SK-N-SH (cell line): Measurements from ENCODE around the gene MYOM3. TPM values are rescaled to one million over a fixed set of nuclear protein-coding genes. Genes with fewer than 3 reads are reported as not detected.

Experiments
- CTCF ChIA-PET: fragments of 300-600, 350-600 bp; formaldehyde crosslinking; extraction: SDS; loops from one replicate; lab custom pipeline; 2021; lab: Yijun Ruan, JAX
- POLR2A ChIA-PET: fragments of 350-600 bp; sonication (Branson Sonifier 250); formaldehyde crosslinking; extraction: SDS; loops from one replicate; lab custom pipeline; 2020; ENCODE audit warnings: antibody characterized with exemption, inconsistent platforms; lab: Yijun Ruan, JAX
- DNase-seq: peaks from one replicate; pipeline ENCODE4 v3.0.0; 2012
- H2AFZ ChIP-seq: fragments of 200-600 bp; sonication (generic); 2 replicates; pipeline ENCODE4 v1.8.1; 2016; ENCODE audit warnings: antibody characterized with exemption, mild to moderate bottlenecking, low read depth
- H3F3A ChIP-seq: fragments of 200-600 bp; sonication (generic); replicated peaks from 2 replicates; pipeline ENCODE3; 2016; ENCODE audit warnings: antibody characterized with exemption, mild to moderate bottlenecking; ENCODE audit not compliant: insufficient read depth
- H3K27ac ChIP-seq, 2 experiments: fragments of 200-500 bp in 1 of 2; fragments of 200-600 bp in 1 of 2; sonication (Bioruptor generic) in 1 of 2; sonication (generic), shearing (Covaris generic) in 1 of 2; 2 replicates each; pipeline versions ENCODE4 v1.5.1 to v1.6.1; 2014 to 2016; ENCODE audit warnings: low read depth in 2 of 2, inconsistent platforms in 1 of 2, low read length in 1 of 2, mild to moderate bottlenecking in 1 of 2, mixed read lengths in 1 of 2
- H3K27me3 ChIP-seq: fragments of 200-600 bp; sonication (generic), shearing (Covaris generic); 2 replicates; pipeline ENCODE4 v1.6.1; 2016; ENCODE audit warnings: mixed run types; ENCODE audit not compliant: insufficient read depth
- H3K36me3 ChIP-seq, 2 experiments: fragments of 200-500 bp in 1 of 2; fragments of 200-600 bp in 1 of 2; sonication (Bioruptor generic) in 1 of 2; sonication (generic) in 1 of 2; replicated peaks in 1 of 2; 2 replicates each; pipeline versions ENCODE3 to v1.5.1; 2014 to 2016; ENCODE audit warnings: low read length in 1 of 2, mild to moderate bottlenecking in 1 of 2; ENCODE audit not compliant: insufficient read depth in 2 of 2, control insufficient read depth in 1 of 2
- H3K4me1 ChIP-seq, 2 experiments: fragments of 200-500 bp in 1 of 2; fragments of 200-600 bp in 1 of 2; sonication (Bioruptor generic) in 1 of 2; sonication (generic), shearing (Covaris generic) in 1 of 2; 2 replicates each; pipeline versions ENCODE4 v1.5.1 to v1.6.1; 2014 to 2016; ENCODE audit warnings: low read depth in 1 of 2, low read length in 1 of 2, mixed run types in 1 of 2; ENCODE audit not compliant: insufficient read depth in 2 of 2, control insufficient read depth in 1 of 2
- H3K4me2 ChIP-seq: fragments of 200-600 bp; sonication (generic), shearing (Covaris generic); 2 replicates; pipeline ENCODE4 v1.6.1; 2017; ENCODE audit warnings: mixed run types
- H3K4me3 ChIP-seq, 2 experiments: fragments of 200-500 bp in 1 of 2; fragments of 200-600 bp in 1 of 2; sonication (Bioruptor generic) in 1 of 2; sonication (generic), shearing (Covaris generic) in 1 of 2; 2 replicates each; pipeline versions ENCODE4 v1.5.1 to v1.8.1; 2014 to 2016; ENCODE audit warnings: low read depth in 2 of 2, inconsistent platforms in 1 of 2, low read length in 1 of 2, mild to moderate bottlenecking in 1 of 2, mixed read lengths in 1 of 2, moderate library complexity in 1 of 2
- H3K79me2 ChIP-seq: fragments of 200-600 bp; sonication (generic); 2 replicates; pipeline ENCODE4 v1.8.1; 2017; ENCODE audit warnings: mild to moderate bottlenecking; ENCODE audit not compliant: insufficient read depth
- H3K9ac ChIP-seq: fragments of 200-600 bp; sonication (generic); 2 replicates; pipeline ENCODE4 v1.6.1; 2017; ENCODE audit warnings: mixed run types
- H3K9me2 ChIP-seq: fragments of 200-600 bp; sonication (generic); 2 replicates; pipeline ENCODE4 v1.6.1; 2017; ENCODE audit warnings: mixed run types
- H3K9me3 ChIP-seq: fragments of 200-600 bp; sonication (generic); 2 replicates; pipeline ENCODE4 v1.6.1; 2017; ENCODE audit warnings: mixed run types, mild to moderate bottlenecking, moderate library complexity
- H4K20me1 ChIP-seq: fragments of 200-600 bp; sonication (generic); 2 replicates; pipeline ENCODE4 v1.6.1; 2017; ENCODE audit warnings: mild to moderate bottlenecking, mixed run types; ENCODE audit not compliant: insufficient read depth
- CHD2 ChIP-seq: fragments of 150-350 bp; IDR thresholded peaks from 2 replicates; pipeline ENCODE4 v1.6.1; 2018; ENCODE audit warnings: low read length; ENCODE audit not compliant: partially characterized antibody
- ELF1 ChIP-seq: IDR thresholded peaks from 2 replicates; pipeline ENCODE4 v1.4.0; 2012
- MEF2A ChIP-seq: IDR thresholded peaks from 2 replicates; pipeline ENCODE4 v1.4.0; 2012; ENCODE audit warnings: low read depth, borderline replicate concordance
- NFIC ChIP-seq: IDR thresholded peaks from 2 replicates; pipeline ENCODE4 v1.4.0; 2012; ENCODE audit warnings: borderline replicate concordance
- NRF1 ChIP-seq: IDR thresholded peaks from 2 replicates; pipeline ENCODE4 v1.6.1; 2012; ENCODE audit warnings: low read depth, mild to moderate bottlenecking, low read length
- POLR2AphosphoS5 ChIP-seq: IDR thresholded peaks from 2 replicates; pipeline ENCODE4 v1.6.1; 2012; ENCODE audit warnings: low read depth, low read length
- RFX5 ChIP-seq: IDR thresholded peaks from 2 replicates; pipeline ENCODE4 v1.6.1; 2012; ENCODE audit warnings: mild to moderate bottlenecking, improper control_type of control experiment, low read length
- RXRA ChIP-seq: IDR thresholded peaks from 2 replicates; pipeline ENCODE4 v1.4.0; 2012; ENCODE audit warnings: low read depth, mild to moderate bottlenecking, borderline replicate concordance
- TCF12 ChIP-seq: IDR thresholded peaks from 2 replicates; pipeline ENCODE4 v1.4.0; 2012
- TEAD4 ChIP-seq: IDR thresholded peaks from 2 replicates; pipeline ENCODE4 v1.4.0; 2012; ENCODE audit warnings: mild to moderate bottlenecking, borderline replicate concordance; ENCODE audit not compliant: insufficient read depth
- WGBS: methylation state at CpG from one replicate; pipeline ENCODE4 v1.1.6; 2017; ENCODE audit warnings: low lambda C conversion rate; 5-methylcytosine and 5-hydroxymethylcytosine counted together
- polyA plus RNA-seq, 3 experiments: library from polyadenylated mRNA; depleted of rRNA; stranded (reverse); fragments of >200 nt; gene quantifications; 2 replicates each; pipeline ENCODE4 v1.2.3, GENCODE V29; 2012
- TF ChIP-seq, protein P1 (sequence below): IDR thresholded peaks from 2 replicates; pipeline ENCODE4 v1.4.0; 2012; ENCODE audit warnings: low read depth
- TF ChIP-seq, protein P2 (sequence below): IDR thresholded peaks from 2 replicates; pipeline ENCODE4 v1.4.0; 2012; ENCODE audit warnings: low read depth, borderline replicate concordance
- TF ChIP-seq, protein P3 (sequence below): fragments of 200-600 bp; sonication (generic); IDR thresholded peaks from 2 replicates; pipeline ENCODE4 v1.6.1; 2017; ENCODE audit warnings: antibody characterized with exemption, mild to moderate bottlenecking, moderate library complexity
- TF ChIP-seq, protein P4 (sequence below): fragments of 150-350 bp; IDR thresholded peaks from 2 replicates; pipeline ENCODE4 v1.6.1; 2017; ENCODE audit warnings: antibody characterized with exemption, low read length, low read depth, borderline replicate concordance
- TF ChIP-seq, protein P5 (sequence below): IDR thresholded peaks from 2 replicates; pipeline ENCODE4; 2012

The MYOM3 gene
- polyA plus RNA-seq, 1 of the 3 experiments (the other 2 are of a cell fraction): 0.02 TPM

DNA sequence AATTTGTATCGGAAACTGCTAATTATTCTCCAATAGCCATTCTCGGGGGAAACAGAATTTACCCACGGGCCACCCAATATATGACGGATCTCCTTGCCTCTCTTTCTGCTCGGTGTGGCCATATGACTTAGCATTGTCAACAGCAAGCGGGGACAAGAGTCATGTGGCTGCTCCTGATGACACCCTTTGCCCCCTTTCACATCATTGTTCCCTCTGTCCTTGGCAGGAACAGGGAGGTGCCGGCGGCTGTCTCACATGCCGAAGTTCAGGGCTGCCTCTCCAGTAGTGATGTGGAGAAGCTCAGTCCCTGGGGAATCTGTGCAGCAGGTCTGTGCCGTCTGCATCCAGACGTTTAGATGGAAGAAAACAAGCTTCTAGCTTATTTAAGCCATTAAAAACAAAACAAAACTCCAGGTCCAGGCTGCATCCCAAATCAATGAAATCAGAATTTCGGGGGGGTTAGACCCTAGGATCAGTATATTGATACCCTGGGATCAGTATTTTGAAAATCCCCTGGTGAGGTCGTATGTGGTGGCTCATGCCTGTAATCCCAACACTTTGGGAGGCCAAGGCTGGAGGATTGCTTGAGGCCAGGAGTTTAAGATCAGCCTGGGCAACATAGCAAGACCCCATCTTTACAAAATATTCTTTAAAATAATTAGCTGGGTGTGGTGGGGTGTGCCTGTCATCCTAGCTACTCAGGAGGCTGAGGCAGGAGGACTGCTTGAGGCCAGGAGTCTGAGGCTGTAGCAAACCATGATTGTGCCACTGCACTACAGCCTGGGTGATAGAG lies 10.8 kb downstream of the MYOM3 start:
- Histone ChIP-seq H3K27ac (no peak overlapping the region), H3K79me2 (no peaks in the 10 kb centered on the region), H4K20me1 (no peaks in the 10 kb centered on the region), H3K9me3 (no peaks in the 10 kb centered on the region), H3K36me3 (no peaks in the 10 kb centered on the region), H2AFZ (no peak overlapping the region), H3K4me2 (no peak overlapping the region), H3K9me2 (no peaks in the 10 kb centered on the region), H3K4me3 (no peak overlapping the region), H3K27me3 (no peaks in the 10 kb centered on the region), H3K4me1 (peaks cover 0 to 17% of the 10 kb centered on the region in 2 experiments; a peak in 1 of 4 replicates), H3F3A (peaks cover 3% of the 10 kb centered on the region), H3K9ac (no peak overlapping the region)
- ChIA-PET CTCF (interaction anchor here (1.2 to 1.8 kb wide), 3 partner anchors 11 to 290 kb away, joined by 5 to 6 read pairs (median 5); partner anchors contain the start of gene MYOM3), POLR2A (no interaction called here)
- WGBS: 84% methylated on average over 13 of the region's 13 CpGs
- no peak for DNase-seq
- TF ChIP-seq TEAD4 (no peak), ELF1 (no peak), POLR2AphosphoS5 (no peak), RFX5 (no peak), NRF1 (no peak)
- TF ChIP-seq, protein P1, sequence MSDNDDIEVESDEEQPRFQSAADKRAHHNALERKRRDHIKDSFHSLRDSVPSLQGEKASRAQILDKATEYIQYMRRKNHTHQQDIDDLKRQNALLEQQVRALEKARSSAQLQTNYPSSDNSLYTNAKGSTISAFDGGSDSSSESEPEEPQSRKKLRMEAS: no peak
- TF ChIP-seq, protein P2, sequence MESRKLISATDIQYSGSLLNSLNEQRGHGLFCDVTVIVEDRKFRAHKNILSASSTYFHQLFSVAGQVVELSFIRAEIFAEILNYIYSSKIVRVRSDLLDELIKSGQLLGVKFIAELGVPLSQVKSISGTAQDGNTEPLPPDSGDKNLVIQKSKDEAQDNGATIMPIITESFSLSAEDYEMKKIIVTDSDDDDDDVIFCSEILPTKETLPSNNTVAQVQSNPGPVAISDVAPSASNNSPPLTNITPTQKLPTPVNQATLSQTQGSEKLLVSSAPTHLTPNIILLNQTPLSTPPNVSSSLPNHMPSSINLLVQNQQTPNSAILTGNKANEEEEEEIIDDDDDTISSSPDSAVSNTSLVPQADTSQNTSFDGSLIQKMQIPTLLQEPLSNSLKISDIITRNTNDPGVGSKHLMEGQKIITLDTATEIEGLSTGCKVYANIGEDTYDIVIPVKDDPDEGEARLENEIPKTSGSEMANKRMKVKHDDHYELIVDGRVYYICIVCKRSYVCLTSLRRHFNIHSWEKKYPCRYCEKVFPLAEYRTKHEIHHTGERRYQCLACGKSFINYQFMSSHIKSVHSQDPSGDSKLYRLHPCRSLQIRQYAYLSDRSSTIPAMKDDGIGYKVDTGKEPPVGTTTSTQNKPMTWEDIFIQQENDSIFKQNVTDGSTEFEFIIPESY: no peak
- TF ChIP-seq, protein P3, sequence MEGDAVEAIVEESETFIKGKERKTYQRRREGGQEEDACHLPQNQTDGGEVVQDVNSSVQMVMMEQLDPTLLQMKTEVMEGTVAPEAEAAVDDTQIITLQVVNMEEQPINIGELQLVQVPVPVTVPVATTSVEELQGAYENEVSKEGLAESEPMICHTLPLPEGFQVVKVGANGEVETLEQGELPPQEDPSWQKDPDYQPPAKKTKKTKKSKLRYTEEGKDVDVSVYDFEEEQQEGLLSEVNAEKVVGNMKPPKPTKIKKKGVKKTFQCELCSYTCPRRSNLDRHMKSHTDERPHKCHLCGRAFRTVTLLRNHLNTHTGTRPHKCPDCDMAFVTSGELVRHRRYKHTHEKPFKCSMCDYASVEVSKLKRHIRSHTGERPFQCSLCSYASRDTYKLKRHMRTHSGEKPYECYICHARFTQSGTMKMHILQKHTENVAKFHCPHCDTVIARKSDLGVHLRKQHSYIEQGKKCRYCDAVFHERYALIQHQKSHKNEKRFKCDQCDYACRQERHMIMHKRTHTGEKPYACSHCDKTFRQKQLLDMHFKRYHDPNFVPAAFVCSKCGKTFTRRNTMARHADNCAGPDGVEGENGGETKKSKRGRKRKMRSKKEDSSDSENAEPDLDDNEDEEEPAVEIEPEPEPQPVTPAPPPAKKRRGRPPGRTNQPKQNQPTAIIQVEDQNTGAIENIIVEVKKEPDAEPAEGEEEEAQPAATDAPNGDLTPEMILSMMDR: no peak

DNA sequence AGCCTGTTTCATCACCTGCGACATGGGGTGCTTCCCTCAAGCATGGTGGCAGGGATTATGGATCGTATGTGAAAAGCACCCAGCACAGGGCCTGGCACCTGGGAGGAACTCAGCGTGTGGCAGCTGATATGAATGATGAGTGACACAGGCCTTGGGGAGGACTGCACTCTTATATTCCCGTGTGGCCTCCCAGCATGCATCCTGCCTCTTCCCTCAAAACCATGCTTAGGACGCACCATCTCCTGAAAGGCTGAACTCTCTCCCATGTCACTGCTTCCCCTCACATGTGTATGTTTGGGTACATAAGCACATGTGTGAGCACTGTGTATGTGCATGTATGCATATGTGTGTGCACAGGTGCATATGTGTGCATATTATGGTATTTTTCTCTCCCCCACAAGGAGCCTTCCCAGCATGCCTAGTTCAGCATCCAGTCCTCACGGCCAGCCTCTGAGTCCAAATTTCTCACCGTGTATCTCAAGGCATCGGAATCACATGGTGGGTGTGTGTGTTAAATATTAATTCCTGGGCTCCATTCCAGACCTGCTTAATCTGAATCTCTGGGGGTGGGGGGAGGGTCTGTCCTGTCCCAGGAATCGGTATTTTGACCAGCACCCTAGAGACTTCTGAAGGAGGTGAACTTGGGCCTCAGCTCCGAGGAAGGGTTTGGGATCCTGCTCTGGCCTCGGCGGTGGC lies 12.8 kb downstream of the MYOM3 start:
- no peaks in the 10 kb centered on the region for H3K9me2 ChIP-seq
- ChIA-PET CTCF (interaction anchor here (2.1 kb wide), 1 partner anchor 100 kb away, joined by 4 read pairs; no protein-coding TSS in a partner anchor), POLR2A (no interaction called here)
- no peak overlapping the region for H2AFZ ChIP-seq
- no peaks in the 10 kb centered on the region for H3K79me2 ChIP-seq
- no peak overlapping the region for H3K4me3 ChIP-seq
- peaks cover 0 to 15% of the 10 kb centered on the region in 2 experiments; a peak in 1 of 4 replicates for H3K4me1 ChIP-seq
- 73% methylated on average over 8 of the region's 12 CpGs for WGBS
- no peak overlapping the region for H3K4me2 ChIP-seq
- H3K36me3 ChIP-seq: no peaks in the 10 kb centered on the region
- DNase-seq: no peak
- H3F3A ChIP-seq: peaks cover 3% of the 10 kb centered on the region
- H3K27me3 ChIP-seq: no peaks in the 10 kb centered on the region; the same call in 1 of the 2 replicates
- H4K20me1 ChIP-seq: no peaks in the 10 kb centered on the region
- no peaks in the 10 kb centered on the region for H3K9me3 ChIP-seq
- H3K9ac ChIP-seq: no peak overlapping the region
- H3K27ac ChIP-seq: no peak overlapping the region
- TF ChIP-seq TEAD4: no peak
- TF ChIP-seq, protein P4, sequence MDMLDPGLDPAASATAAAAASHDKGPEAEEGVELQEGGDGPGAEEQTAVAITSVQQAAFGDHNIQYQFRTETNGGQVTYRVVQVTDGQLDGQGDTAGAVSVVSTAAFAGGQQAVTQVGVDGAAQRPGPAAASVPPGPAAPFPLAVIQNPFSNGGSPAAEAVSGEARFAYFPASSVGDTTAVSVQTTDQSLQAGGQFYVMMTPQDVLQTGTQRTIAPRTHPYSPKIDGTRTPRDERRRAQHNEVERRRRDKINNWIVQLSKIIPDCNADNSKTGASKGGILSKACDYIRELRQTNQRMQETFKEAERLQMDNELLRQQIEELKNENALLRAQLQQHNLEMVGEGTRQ: no peak
- no peak for TF ChIP-seq TCF12
- TF ChIP-seq RXRA: no peak
- TF ChIP-seq, protein P1: no peak
- no peak for TF ChIP-seq NFIC
- no peak for TF ChIP-seq MEF2A
- no peak for TF ChIP-seq CHD2
- TF ChIP-seq, protein P5, sequence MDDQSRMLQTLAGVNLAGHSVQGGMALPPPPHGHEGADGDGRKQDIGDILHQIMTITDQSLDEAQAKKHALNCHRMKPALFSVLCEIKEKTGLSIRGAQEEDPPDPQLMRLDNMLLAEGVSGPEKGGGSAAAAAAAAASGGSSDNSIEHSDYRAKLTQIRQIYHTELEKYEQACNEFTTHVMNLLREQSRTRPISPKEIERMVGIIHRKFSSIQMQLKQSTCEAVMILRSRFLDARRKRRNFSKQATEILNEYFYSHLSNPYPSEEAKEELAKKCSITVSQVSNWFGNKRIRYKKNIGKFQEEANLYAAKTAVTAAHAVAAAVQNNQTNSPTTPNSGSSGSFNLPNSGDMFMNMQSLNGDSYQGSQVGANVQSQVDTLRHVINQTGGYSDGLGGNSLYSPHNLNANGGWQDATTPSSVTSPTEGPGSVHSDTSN: no peak
